HL-60 (cell line): Measurements from ENCODE around the gene GSG1L2.
"Not testable (repeated sequence)": the region's sequence is repeated elsewhere in the genome, so short reads cannot be mapped to it uniquely, and the experiment has no call there.

Experiments
- DNase-seq, 2 experiments: peaks; one replicate each; pipeline ENCODE4 v3.0.0-alpha.2; 2010 to 2020; ENCODE audit warnings: low read depth in 1 of 2, low spot score in 1 of 2
- H3K27ac ChIP-seq: fragments of 250-450 bp; sonication (Bioruptor Pico); replicated peaks from 2 replicates; pipeline ENCODE4 v1.5.1; 2020; ENCODE audit warnings: mild to moderate bottlenecking, moderate library complexity
- H3K27me3 ChIP-seq: fragments of 250-450 bp; sonication (Bioruptor Pico); 2 replicates; pipeline ENCODE4 v1.5.1; 2021; ENCODE audit warnings: mild to moderate bottlenecking, moderate library complexity; ENCODE audit not compliant: insufficient read depth, poor library complexity, severe bottlenecking
- H3K4me3 ChIP-seq: replicated peaks from 2 replicates; pipeline ENCODE4 v1.5.1; 2011; ENCODE audit warnings: mild to moderate bottlenecking, control low read depth, low read length; ENCODE audit not compliant: insufficient read depth
- GABPA ChIP-seq: IDR thresholded peaks from 2 replicates; pipeline ENCODE4 v1.6.1; 2012; ENCODE audit warnings: low read depth
- POLR2AphosphoS5 ChIP-seq: IDR thresholded peaks from 2 replicates; pipeline ENCODE4 v1.6.1; 2012; ENCODE audit warnings: low read depth
- SPI1 ChIP-seq: IDR thresholded peaks from 2 replicates; pipeline ENCODE4 v1.6.1; 2012; ENCODE audit warnings: low read depth, mild to moderate bottlenecking, borderline replicate concordance
- TF ChIP-seq, protein P1 (sequence below): IDR thresholded peaks from 2 replicates; pipeline ENCODE4 v1.6.1; 2012; ENCODE audit warnings: low read depth; ENCODE audit not compliant: insufficient replicate concordance
- TF ChIP-seq, protein P2 (sequence below): IDR thresholded peaks from one replicate; pipeline ENCODE4 v1.5.1; 2011; ENCODE audit warnings: low read length, control low read depth, inconsistent platforms; ENCODE audit not compliant: insufficient read depth

Gene GSG1L2

DNA sequence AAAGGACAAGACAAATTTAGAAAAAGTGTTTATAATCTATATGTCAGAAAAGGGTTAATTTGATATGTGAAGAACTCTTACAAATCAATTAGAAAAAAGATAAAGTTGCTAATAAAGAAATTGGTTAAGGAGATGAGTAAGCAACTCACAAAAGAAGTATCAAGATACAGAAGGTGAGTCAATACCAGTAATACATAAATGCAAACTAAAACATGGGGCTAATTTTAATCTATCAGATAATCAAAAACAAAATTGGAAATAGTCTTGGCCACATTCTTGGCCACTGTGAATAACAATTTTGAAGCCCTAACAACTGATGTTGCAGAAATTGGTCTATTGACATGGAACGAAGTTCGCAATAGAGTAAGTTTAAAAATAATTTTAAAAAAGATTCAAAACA is 37.3 kb downstream of the GSG1L2 start:
- Histone ChIP-seq H3K4me3 (no peak overlapping the region), H3K27ac (no peak overlapping the region), H3K27me3 (no peaks in the 10 kb centered on the region)
- no peak for DNase-seq
- TF ChIP-seq, protein P1, sequence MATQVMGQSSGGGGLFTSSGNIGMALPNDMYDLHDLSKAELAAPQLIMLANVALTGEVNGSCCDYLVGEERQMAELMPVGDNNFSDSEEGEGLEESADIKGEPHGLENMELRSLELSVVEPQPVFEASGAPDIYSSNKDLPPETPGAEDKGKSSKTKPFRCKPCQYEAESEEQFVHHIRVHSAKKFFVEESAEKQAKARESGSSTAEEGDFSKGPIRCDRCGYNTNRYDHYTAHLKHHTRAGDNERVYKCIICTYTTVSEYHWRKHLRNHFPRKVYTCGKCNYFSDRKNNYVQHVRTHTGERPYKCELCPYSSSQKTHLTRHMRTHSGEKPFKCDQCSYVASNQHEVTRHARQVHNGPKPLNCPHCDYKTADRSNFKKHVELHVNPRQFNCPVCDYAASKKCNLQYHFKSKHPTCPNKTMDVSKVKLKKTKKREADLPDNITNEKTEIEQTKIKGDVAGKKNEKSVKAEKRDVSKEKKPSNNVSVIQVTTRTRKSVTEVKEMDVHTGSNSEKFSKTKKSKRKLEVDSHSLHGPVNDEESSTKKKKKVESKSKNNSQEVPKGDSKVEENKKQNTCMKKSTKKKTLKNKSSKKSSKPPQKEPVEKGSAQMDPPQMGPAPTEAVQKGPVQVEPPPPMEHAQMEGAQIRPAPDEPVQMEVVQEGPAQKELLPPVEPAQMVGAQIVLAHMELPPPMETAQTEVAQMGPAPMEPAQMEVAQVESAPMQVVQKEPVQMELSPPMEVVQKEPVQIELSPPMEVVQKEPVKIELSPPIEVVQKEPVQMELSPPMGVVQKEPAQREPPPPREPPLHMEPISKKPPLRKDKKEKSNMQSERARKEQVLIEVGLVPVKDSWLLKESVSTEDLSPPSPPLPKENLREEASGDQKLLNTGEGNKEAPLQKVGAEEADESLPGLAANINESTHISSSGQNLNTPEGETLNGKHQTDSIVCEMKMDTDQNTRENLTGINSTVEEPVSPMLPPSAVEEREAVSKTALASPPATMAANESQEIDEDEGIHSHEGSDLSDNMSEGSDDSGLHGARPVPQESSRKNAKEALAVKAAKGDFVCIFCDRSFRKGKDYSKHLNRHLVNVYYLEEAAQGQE = no peak
- TF ChIP-seq SPI1 (no peak), GABPA (no peak), POLR2AphosphoS5 (no peak)
- TF ChIP-seq, protein P2, sequence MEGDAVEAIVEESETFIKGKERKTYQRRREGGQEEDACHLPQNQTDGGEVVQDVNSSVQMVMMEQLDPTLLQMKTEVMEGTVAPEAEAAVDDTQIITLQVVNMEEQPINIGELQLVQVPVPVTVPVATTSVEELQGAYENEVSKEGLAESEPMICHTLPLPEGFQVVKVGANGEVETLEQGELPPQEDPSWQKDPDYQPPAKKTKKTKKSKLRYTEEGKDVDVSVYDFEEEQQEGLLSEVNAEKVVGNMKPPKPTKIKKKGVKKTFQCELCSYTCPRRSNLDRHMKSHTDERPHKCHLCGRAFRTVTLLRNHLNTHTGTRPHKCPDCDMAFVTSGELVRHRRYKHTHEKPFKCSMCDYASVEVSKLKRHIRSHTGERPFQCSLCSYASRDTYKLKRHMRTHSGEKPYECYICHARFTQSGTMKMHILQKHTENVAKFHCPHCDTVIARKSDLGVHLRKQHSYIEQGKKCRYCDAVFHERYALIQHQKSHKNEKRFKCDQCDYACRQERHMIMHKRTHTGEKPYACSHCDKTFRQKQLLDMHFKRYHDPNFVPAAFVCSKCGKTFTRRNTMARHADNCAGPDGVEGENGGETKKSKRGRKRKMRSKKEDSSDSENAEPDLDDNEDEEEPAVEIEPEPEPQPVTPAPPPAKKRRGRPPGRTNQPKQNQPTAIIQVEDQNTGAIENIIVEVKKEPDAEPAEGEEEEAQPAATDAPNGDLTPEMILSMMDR = no peak

DNA sequence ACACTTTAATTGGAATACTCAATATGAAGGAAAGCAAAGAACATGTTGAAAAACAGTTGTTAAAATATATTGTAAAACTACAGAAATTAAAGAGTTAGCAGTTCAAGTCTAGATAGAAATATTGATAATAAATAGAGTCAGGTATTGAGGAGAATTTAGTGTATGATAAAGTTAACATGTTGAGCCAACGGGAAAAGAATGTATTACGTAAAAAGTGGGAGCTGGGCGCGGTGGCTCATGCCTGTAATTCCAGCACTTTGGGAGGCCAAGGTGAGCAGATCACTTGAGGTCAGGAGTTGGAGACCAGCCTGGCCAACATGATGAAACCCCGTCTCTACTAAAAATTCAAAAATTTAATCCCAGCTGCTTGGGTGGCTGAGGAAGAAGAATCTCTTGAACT is 38.4 kb downstream of the GSG1L2 start:
- H3K4me3 ChIP-seq, H3K27ac ChIP-seq, DNase-seq, H3K27me3 ChIP-seq: not testable (repeated sequence)

DNA sequence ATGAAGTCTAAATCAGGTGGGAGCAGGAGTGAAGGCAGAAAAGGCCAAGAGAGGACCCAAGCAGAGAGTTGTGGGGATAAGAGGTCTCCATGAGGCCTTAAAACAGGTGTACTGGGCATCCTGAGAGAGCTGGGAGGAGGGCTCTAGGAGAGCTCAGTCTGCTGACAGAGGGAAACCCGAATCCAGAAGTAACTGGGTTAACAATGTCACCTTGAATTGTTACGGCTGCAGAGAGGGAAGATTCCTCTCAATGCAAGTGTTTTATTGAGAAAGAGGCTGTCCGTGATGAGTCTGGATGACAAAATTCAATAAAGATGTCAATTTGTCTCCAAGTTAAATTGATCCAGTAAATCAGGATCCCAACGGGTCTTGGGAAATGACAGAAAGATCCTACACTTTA is 38.8 kb downstream of the GSG1L2 start:
- Histone ChIP-seq H3K27ac (no peak overlapping the region), H3K4me3 (no peak overlapping the region), H3K27me3 (no peaks in the 10 kb centered on the region)
- DNase-seq = no peak
- no peak for TF ChIP-seq GABPA
- TF ChIP-seq, protein P2 = no peak
- TF ChIP-seq SPI1 = no peak
- TF ChIP-seq, protein P1 = no peak

DNA sequence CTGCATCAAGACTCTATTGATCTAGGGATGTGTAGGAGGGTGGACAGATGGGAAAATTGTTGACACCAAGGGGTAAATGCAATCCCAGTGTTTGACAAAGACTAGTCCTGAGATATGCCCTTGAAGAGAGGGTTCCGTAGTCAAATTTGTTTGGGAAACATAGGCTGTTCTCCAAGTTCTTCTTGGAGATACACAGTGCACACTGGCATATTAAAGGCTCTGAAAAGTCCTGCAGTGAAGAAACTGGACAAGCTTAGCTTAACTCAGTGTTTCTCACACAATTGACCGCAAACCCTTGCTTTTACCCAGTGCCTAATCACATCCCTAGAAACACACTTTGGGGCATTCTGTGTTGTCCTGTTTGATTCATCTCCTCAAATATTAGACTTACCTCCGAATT is 41.3 kb downstream of the GSG1L2 start:
- no peak for DNase-seq
- Histone ChIP-seq H3K27me3 (no peaks in the 10 kb centered on the region), H3K4me3 (no peak overlapping the region), H3K27ac (no peak overlapping the region)
- TF ChIP-seq POLR2AphosphoS5 = no peak
- no peak for TF ChIP-seq GABPA
- no peak for TF ChIP-seq SPI1
- TF ChIP-seq, protein P1 = no peak
- TF ChIP-seq, protein P2 = no peak
